ENCODE measurements around the gene SLC4A11.

Gene SLC4A11

GRCh38 chr20:3242172-3242692, 3.2 kb upstream of the SLC4A11 start:
- H3K4me1 Mint-ChIP-seq = peaks cover 12% of the 10 kb centered on the region
- peaks cover 4% of the 10 kb centered on the region for H3K36me3 Mint-ChIP-seq (ENCODE audit: insufficient read depth)
- H3K27ac Mint-ChIP-seq (ENCODE audit: low read depth) = no peak overlapping the region
- peaks cover 55% of the 10 kb centered on the region for H3K27me3 Mint-ChIP-seq
- H3K9me3 Mint-ChIP-seq = no peaks in the 10 kb centered on the region
- peak overlapping the region; percentile 23 for H3K4me3 Mint-ChIP-seq
- DNase-seq (ENCODE audit: low spot score in 2 of 2) (no peak), ATAC-seq (replicated peaks; ENCODE audit: extremely low read depth, poor library complexity, severe bottlenecking) (no peak)

DNA sequence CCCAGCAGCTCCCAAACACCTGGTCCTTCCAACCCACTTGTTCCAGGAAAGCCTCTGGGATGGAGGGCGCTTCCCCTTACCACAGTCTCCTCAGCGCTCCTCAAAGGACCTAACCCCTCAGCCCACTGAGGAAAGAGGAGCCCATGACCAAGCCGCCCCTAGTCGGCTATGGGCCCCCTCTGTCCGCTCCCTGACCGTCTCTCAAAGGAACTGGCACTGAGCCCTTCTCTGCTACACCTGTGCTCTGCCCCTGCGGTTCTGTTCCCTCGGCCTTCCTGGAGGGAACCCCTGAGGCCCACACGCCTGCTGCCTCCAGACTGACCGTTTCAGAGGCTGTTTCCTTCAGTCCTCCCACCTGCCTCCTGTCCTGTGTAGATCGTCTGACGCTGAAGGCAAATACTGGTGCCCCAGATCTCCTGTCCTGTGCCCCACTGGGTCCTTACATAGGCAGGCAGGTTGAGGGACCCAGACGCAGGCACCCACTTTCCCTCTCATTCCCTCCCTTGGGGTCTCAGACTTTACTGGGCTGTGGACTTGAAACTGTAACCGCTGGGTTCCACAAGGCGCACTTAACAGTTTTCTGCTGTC, 1.9 kb upstream of the SLC4A11 start:
- Mint-ChIP-seq H3K4me1 (peaks cover 12% of the 10 kb centered on the region), H3K4me3 (peak overlapping the region; percentile 29), H3K36me3 (ENCODE audit: insufficient read depth) (peaks cover 6% of the 10 kb centered on the region), H3K9me3 (no peaks in the 10 kb centered on the region), H3K27ac (ENCODE audit: low read depth) (no peak overlapping the region), H3K27me3 (peaks cover 69% of the 10 kb centered on the region)
- DNase-seq (ENCODE audit: low spot score in 2 of 2) (no peak), ATAC-seq (replicated peaks; ENCODE audit: extremely low read depth, poor library complexity, severe bottlenecking) (no peak)

DNA sequence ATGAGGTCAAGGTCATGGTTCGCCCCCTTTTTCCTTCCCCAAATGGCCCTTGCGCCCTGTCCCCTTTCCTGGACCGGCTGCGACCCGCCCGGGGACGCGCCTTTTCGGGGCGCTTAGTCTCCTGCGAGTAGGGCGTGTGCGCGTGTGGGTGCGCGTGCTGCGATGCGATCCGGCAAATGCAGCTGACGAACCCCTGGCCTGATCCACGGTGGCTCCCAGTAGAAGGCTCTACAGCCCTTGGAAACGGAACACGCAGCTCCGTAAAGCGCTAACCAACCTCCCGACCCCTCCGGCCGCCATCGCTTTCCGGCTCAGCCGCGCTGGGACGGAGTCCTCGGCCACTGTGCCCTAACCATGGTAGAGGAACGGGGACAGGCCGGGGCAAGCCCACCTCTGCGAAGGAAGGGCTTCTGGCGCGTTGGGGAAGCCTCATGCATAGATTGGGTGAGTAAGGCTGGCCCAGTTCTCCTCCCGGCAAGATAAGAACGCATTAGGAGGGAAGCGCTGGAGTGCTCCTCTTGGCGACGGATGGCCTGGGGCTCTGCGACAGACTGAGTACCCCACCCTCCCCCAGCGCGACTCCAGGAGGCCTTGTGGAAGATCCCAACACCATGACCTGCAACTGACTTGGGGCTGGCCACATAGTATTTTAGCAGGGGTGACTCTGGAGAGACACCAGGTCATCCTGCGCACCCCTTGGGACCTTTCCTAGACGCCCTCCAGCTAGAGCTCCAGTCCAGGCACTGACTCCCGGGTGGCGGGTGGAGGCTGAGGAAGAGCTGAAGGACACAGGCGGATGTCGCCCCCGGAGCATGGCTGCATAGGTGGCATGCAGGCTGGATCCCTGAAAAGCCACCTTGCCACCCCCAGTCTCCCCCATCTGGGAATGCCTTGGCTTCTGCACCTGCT, 1.1 kb upstream of the SLC4A11 start:
- peaks cover 12% of the 10 kb centered on the region for H3K4me1 Mint-ChIP-seq
- H3K27ac Mint-ChIP-seq (ENCODE audit: low read depth) = no peak overlapping the region
- H3K9me3 Mint-ChIP-seq = no peaks in the 10 kb centered on the region
- no peak for DNase-seq (ENCODE audit: low spot score in 2 of 2)
- peaks cover 6% of the 10 kb centered on the region for H3K36me3 Mint-ChIP-seq (ENCODE audit: insufficient read depth)
- no peak for ATAC-seq (replicated peaks; ENCODE audit: extremely low read depth, poor library complexity, severe bottlenecking)
- H3K4me3 Mint-ChIP-seq = peak overlapping the region; percentile 93
- peaks cover 76% of the 10 kb centered on the region for H3K27me3 Mint-ChIP-seq

DNA sequence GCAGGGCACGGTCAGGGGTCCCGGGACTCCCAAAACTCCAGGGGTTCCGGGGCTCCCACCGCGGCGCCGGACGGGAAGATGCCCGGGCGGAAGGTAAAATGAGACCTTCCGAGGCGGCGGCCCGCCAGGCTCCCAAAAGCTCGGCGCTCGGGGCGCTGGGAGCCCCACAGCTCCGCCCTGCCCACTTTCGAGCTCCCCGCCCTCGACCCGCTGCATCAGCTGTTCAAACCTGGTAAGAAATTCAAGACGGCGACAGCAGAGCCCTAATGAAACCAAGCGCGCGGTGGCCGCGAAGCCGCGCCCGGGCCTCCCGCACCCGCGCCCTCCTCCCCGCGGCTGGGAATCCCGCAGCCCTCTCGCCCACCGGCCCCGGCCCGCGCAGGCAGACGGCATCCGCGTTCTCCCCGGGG, 369 bp downstream of the SLC4A11 start:
- peak; percentile 71 for ATAC-seq (replicated peaks; ENCODE audit: extremely low read depth, poor library complexity, severe bottlenecking)
- H3K36me3 Mint-ChIP-seq (ENCODE audit: insufficient read depth) = peaks cover 6% of the 10 kb centered on the region
- peaks cover 66% of the 10 kb centered on the region for H3K27me3 Mint-ChIP-seq
- peak overlapping the region; percentile 71 for H3K4me3 Mint-ChIP-seq
- no peak overlapping the region for H3K27ac Mint-ChIP-seq (ENCODE audit: low read depth)
- peaks cover 12% of the 10 kb centered on the region for H3K4me1 Mint-ChIP-seq
- no peaks in the 10 kb centered on the region for H3K9me3 Mint-ChIP-seq
- DNase-seq (ENCODE audit: low spot score in 2 of 2) = peak in 1 of 2 donors; percentile 16

DNA sequence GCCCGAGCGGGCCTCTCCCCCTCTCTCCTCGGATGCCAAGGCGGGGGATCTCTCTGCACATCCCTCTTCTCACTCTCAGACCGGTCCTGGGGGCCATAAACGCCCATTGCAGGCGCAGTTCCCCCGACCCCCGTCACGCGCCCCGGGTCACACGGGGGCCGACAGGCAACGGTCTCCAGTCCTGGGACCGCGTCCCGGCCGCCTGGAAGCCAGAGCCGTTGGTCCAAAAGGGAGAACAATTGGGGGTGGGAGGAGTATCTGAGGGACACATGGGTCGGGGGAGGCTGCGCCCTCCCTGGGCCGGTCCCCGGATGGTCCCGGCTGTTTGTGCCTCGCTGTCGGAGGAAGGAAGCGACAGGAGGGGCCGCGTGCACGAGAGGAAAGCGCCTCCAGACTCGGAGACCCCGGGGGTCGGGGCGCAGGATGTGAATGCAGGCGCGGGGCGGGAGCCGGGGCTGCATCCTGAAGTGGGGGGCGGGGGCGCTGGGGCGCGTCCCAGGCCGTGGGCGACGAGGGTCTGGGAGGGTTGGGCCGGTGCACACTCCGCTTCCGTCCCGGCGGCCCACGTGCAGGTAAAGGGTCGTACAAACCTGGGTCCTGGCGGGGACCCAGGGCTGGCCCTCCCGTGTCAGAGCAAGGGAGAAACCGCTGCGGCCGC, 903 bp downstream of the SLC4A11 start:
- Mint-ChIP-seq H3K4me1 (peaks cover 12% of the 10 kb centered on the region), H3K27me3 (peaks cover 64% of the 10 kb centered on the region), H3K36me3 (ENCODE audit: insufficient read depth) (peaks cover 6% of the 10 kb centered on the region), H3K27ac (ENCODE audit: low read depth) (no peak overlapping the region), H3K4me3 (peak overlapping the region; percentile 71), H3K9me3 (no peaks in the 10 kb centered on the region)
- no peak for DNase-seq (ENCODE audit: low spot score in 2 of 2)
- peak; percentile 15 for ATAC-seq (replicated peaks; ENCODE audit: extremely low read depth, poor library complexity, severe bottlenecking)

DNA sequence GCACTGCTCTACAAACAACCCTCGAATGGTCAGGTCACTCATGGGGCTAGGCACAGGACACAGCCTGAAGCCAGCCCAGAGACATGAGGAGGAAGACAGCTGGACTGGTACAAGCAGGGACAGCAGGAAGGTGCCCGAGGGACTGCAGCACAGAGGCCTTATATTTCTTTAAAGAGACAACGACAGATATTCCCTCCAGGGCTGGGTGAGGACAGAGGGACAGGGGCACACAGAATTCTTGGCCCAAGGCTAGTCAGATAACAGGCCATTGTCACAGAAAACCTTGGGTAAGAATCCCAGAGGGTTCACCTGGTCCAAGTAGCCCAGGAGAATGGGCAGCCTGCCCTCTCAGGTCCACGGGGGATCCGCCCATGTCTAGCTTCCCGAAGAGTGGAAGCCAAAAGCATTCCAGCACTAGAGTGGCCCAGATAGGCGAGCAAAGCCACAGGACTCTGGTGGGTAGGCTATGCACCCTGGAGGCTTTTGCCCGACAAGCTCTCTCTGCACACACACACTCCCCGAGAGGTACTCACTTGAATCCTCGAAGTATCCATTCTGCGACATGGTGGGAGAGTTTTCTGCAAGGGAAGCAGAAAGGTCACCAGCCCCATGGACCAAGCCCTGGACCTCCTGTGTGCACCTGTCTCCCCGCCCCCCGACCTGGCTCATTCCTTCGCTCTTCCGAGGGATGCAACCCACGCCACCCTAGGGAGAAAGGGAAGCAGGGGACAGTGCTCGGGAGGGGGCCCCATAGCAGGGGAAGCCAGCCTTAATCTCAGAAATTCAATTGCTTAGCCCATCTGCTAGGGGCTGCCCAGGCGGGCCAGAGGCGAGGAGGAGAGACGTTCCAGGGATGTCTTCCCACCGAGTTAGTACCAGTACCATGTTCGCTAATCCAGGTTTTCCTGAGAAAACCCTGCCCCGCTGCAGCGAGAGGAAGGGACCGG, 1.7 kb downstream of the SLC4A11 start:
- Mint-ChIP-seq H3K4me1 (peaks cover 12% of the 10 kb centered on the region), H3K36me3 (ENCODE audit: insufficient read depth) (peaks cover 6% of the 10 kb centered on the region), H3K27me3 (peaks cover 62% of the 10 kb centered on the region), H3K4me3 (peak overlapping the region; percentile 71), H3K9me3 (no peaks in the 10 kb centered on the region), H3K27ac (ENCODE audit: low read depth) (no peak overlapping the region)
- DNase-seq (ENCODE audit: low spot score in 2 of 2) (no peak), ATAC-seq (replicated peaks; ENCODE audit: extremely low read depth, poor library complexity, severe bottlenecking) (no peak)

DNA sequence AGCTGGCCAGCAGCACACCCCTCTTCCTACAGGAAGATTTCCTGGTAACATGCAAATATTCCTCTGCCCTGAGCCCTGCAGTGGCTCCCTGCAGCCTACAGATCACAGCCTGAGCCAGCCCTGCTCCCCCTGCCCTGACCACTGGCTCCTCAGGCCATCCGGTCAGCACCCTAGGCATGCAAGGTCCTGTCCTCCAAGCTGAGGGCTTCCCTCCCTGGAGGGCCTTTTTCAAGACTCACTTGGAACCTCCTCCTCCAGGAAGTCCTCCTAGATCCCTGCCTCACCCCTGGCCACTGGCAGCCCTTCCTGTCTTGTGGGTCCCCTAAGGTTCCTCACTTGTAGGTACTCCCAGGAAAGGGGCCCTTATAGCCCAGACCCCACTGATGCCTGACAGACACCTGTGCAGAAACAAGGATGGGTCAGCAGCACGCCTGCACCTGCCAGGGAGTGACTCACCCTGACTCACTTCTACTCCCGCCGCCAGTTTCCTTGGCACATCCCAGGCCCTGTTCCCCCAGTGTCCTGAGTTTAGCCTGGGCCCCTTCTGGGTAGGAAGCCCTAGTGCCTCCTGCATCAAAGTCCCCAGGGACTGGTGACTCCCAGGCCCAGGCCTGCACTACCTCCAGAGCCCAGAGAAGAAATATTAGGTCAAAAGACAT, 3.2 kb downstream of the SLC4A11 start:
- Mint-ChIP-seq H3K4me3 (no peak overlapping the region), H3K27ac (ENCODE audit: low read depth) (no peak overlapping the region)
- ATAC-seq (replicated peaks; ENCODE audit: extremely low read depth, poor library complexity, severe bottlenecking) = no peak

DNA sequence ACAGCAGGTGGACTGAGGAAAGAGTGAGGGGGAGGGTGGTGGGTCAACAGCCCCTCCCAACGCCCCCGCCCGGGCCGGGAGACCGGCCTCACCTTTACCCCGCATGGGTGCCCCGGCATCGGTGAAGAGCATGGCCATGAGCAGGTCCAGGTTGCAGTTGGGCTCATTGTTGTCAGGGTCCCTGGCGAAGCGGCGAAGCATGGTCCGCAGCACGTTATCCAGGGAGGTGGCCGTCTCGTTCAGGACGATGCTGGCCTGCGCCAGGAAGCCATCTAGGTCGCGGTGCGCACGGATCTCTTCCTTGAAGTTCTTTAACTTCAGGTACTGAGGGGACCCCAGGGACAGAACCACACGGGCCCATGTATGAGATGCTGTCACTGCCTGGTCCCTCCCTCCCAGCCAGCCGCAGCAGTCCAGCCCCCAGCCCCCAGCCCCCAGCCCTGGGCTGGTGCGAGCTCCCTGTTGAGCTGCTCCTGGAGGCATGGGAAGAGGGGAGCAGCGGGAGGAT, 4.9 kb downstream of the SLC4A11 start:
- peaks cover 4% of the 10 kb centered on the region for H3K36me3 Mint-ChIP-seq (ENCODE audit: insufficient read depth)
- H3K9me3 Mint-ChIP-seq = no peaks in the 10 kb centered on the region
- peaks cover 5% of the 10 kb centered on the region for H3K4me1 Mint-ChIP-seq
- no peak overlapping the region for H3K27ac Mint-ChIP-seq (ENCODE audit: low read depth)
- ATAC-seq (replicated peaks; ENCODE audit: extremely low read depth, poor library complexity, severe bottlenecking) = no peak
- H3K4me3 Mint-ChIP-seq = no peak overlapping the region
- DNase-seq (ENCODE audit: low spot score in 2 of 2) = no peak
- H3K27me3 Mint-ChIP-seq = peaks cover 32% of the 10 kb centered on the region

More for the DNA sequence above, 3.2 kb downstream of the SLC4A11 start:
- Mint-ChIP-seq H3K36me3 (ENCODE audit: insufficient read depth) (peaks cover 4% of the 10 kb centered on the region), H3K9me3 (no peaks in the 10 kb centered on the region), H3K27me3 (peaks cover 47% of the 10 kb centered on the region), H3K4me1 (peaks cover 12% of the 10 kb centered on the region)
- no peak for DNase-seq (ENCODE audit: low spot score in 2 of 2)

DNA sequence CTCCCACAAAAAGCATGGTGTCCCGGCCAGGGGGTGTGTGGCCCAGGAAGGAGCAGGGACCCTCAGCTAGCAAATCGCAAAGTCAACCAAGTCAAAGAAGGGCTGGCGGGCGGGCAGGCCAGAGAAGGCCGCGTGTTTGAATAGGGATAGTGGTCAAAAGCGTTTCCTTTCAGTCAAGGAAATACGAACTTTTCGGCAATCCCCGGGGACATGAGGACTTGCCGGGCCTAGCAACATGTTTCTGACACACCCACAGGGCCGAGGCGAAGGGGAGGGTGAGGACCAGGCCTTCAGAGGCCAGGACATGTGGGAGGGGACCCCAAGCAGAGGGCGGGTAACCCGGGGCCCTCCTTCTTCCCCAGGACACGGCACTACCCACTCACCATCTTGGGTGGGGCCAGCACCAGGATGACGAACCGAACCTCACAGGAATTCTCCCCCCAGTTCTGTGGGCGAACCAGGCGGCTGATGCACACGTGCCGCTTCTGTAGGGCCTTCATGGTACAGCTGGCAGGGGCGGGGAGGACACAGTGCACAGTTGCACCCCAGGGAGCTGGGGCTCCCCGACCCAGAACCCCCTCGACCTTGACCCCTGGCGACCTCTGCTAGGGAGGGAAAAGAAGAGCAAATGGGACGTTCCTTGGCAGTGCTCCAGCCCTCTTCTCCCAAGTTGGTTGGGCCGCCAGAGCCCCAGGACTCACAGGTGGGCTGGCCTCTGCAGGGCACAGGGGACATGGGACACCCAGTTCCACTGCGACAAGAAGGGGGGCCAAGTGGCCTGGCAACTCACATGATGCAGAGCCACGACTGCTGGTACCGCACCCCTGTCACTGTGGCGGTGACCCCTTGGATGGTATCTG, 5.6 kb downstream of the SLC4A11 start:
- no peak overlapping the region for H3K27ac Mint-ChIP-seq (ENCODE audit: low read depth)
- peaks cover 32% of the 10 kb centered on the region for H3K27me3 Mint-ChIP-seq
- DNase-seq (ENCODE audit: low spot score in 2 of 2) (no peak), ATAC-seq (replicated peaks; ENCODE audit: extremely low read depth, poor library complexity, severe bottlenecking) (no peak)
- no peak overlapping the region for H3K4me3 Mint-ChIP-seq
- peaks cover 5% of the 10 kb centered on the region for H3K4me1 Mint-ChIP-seq
- no peaks in the 10 kb centered on the region for H3K9me3 Mint-ChIP-seq
- peaks cover 4% of the 10 kb centered on the region for H3K36me3 Mint-ChIP-seq (ENCODE audit: insufficient read depth)

- no peaks in the 10 kb centered on the region for H3K9me3 Mint-ChIP-seq
- peaks cover 2% of the 10 kb centered on the region for H3K36me3 Mint-ChIP-seq (ENCODE audit: insufficient read depth)
- no peak for ATAC-seq (replicated peaks; ENCODE audit: extremely low read depth, poor library complexity, severe bottlenecking)
- H3K27ac Mint-ChIP-seq (ENCODE audit: low read depth) = no peak overlapping the region
- peaks cover 23% of the 10 kb centered on the region for H3K27me3 Mint-ChIP-seq
- H3K4me1 Mint-ChIP-seq = no peaks in the 10 kb centered on the region
- H3K4me3 Mint-ChIP-seq = no peak overlapping the region
- no peak for DNase-seq (ENCODE audit: low spot score in 2 of 2)
Measured at GRCh38 chr20:3231889-3232588, 7.0 kb downstream of the SLC4A11 start.
